ENCODE measurements around the gene KCNJ4.
"Not testable (repeated sequence)": the region's sequence is repeated elsewhere in the genome, so short reads cannot be mapped to it uniquely, and the experiment has no call there.

The KCNJ4 gene

DNA sequence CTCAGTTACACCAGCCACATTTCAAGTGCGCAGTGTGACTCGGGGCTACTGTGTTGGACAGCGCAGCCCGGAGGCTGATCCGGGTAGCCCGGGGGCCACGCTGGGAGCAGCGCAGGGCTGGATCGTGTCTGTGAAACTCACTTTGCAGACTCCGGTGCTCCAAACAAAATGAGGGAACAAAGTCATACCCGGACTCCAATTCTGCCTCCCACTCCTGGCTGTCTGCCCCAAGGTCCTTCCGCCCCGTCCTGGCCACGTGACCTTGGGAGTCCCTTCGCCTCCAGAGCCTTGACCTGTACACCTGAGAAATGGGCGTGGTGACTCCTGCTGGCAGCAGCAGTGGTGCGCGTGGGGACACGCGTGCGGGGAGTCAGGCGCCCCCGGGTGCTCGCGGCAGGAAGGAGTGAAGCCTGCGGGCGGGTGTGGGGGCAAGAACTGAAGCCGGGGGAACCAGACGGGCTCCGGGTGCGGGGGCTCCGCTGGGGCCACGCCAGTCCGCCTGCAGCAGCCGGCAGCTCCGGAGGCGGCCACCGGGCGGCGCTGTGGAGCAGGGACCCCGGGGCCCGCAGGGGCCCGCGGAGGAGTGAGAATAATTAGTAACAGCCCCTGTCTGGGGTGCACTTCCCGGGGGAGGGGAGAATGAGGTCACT is 42.4 kb downstream of the KCNJ4 start:
- no peak overlapping the region for H3K27ac ChIP-seq
- intact Hi-C loops (cut with DNase I; ENCODE audit: low total_unique reads) = no loop called here
- peak in 1 of 2 donors; percentile 58 for DNase-seq
- H3K36me3 ChIP-seq = no peaks in the 10 kb centered on the region
- H3K4me1 ChIP-seq = peaks cover 0 to 12% (median 11%) of the 10 kb centered on the region in 4 donors
- peaks cover 0 to 10% of the 10 kb centered on the region in 2 donors for H3K27me3 ChIP-seq
- TF ChIP-seq, protein P1, sequence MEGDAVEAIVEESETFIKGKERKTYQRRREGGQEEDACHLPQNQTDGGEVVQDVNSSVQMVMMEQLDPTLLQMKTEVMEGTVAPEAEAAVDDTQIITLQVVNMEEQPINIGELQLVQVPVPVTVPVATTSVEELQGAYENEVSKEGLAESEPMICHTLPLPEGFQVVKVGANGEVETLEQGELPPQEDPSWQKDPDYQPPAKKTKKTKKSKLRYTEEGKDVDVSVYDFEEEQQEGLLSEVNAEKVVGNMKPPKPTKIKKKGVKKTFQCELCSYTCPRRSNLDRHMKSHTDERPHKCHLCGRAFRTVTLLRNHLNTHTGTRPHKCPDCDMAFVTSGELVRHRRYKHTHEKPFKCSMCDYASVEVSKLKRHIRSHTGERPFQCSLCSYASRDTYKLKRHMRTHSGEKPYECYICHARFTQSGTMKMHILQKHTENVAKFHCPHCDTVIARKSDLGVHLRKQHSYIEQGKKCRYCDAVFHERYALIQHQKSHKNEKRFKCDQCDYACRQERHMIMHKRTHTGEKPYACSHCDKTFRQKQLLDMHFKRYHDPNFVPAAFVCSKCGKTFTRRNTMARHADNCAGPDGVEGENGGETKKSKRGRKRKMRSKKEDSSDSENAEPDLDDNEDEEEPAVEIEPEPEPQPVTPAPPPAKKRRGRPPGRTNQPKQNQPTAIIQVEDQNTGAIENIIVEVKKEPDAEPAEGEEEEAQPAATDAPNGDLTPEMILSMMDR (IDR thresholded peaks at IDR 0.05) = peak; percentile 56 to 70
- peak overlapping the region in 1 of 2 donors; percentile 29 for H3K4me3 ChIP-seq
- H3K9me3 ChIP-seq = no peaks in the 10 kb centered on the region

DNA sequence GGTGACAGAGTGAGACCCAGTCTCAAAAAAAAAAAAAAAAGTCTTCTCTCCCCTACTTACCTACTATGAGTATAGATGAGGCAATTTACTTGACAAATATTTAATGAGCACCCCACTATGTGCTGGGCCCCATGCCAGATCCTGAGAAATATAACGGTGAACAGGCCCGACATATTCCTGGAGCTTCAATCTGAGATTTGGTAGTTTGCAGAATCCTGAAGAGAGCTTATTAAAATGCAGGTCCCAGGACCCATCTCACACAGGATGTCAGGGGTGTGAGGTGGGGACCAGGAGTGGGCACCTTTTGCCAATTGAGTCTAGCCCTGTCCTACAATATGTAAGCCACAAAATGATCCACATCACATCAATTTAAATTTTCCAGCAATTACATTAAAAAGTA is 44.0 kb downstream of the KCNJ4 start:
- intact Hi-C loops (cut with DNase I; ENCODE audit: low total_unique reads) = no loop called here
- TF ChIP-seq, protein P1 (IDR thresholded peaks at IDR 0.05) = no peak
- Histone ChIP-seq H3K36me3 (no peaks in the 10 kb centered on the region), H3K27me3 (peaks cover 0 to 10% of the 10 kb centered on the region in 2 donors), H3K27ac (no peak overlapping the region), H3K4me3 (no peak overlapping the region), H3K4me1 (peaks cover 0 to 12% (median 11%) of the 10 kb centered on the region in 4 donors), H3K9me3 (no peaks in the 10 kb centered on the region)
- peak in 1 of 2 donors; percentile 24 for DNase-seq

DNA sequence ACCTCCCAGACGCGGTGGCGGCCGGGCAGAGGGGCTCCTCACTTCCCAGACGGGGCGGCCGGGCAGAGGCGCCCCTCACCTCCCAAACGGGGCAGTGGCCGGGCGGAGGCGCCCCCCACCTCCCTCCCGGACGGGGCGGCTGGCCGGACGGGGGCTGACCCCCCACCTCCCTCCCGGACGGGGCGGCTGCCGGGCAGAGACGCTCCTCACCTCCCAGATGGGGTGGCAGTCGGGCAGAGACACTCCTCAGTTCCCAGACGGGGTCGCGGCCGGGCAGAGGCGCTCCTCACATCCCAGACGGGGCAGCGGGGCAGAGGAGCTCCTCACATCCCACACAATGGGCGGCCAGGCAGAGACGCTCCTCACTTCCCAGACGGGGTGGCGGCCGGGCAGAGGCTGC is 45.1 kb downstream of the KCNJ4 start:
- H3K36me3 ChIP-seq; H3K9me3 ChIP-seq; H3K4me3 ChIP-seq; intact Hi-C loops (cut with DNase I; ENCODE audit: low total_unique reads); H3K27ac ChIP-seq: not testable (repeated sequence)
- Histone ChIP-seq H3K4me1 (peaks cover 0 to 12% (median 11%) of the 10 kb centered on the region in 4 donors), H3K27me3 (peaks cover 0 to 10% of the 10 kb centered on the region in 2 donors)
- DNase-seq = peak in 1 of 2 donors; percentile 45

GRCh38 chr22:38406617-38407016 is 48.4 kb downstream of the KCNJ4 start:
- Histone ChIP-seq H3K4me3 (no peak overlapping the region), H3K27me3 (peaks cover 0 to 22% of the 10 kb centered on the region in 2 donors)
- no peak for DNase-seq

GRCh38 chr22:38404419-38404818 is 50.6 kb downstream of the KCNJ4 start:
- H3K9me3 ChIP-seq = no peaks in the 10 kb centered on the region

More at GRCh38 chr22:38406617-38407016, 48.4 kb downstream of the KCNJ4 start:
- TF ChIP-seq, protein P1 (IDR thresholded peaks at IDR 0.05) = no peak
- no peaks in the 10 kb centered on the region for H3K4me1 ChIP-seq
- intact Hi-C loops (cut with DNase I; ENCODE audit: low total_unique reads) = no loop called here
- H3K27ac ChIP-seq = no peak overlapping the region
- no peaks in the 10 kb centered on the region for H3K36me3 ChIP-seq
- no peaks in the 10 kb centered on the region for H3K9me3 ChIP-seq

GRCh38 chr22:38403812-38404211 is 51.2 kb downstream of the KCNJ4 start:
- no peak overlapping the region for H3K27ac ChIP-seq
- peaks cover 0 to 8% (median 3%) of the 10 kb centered on the region in 4 donors for H3K4me1 ChIP-seq
- intact Hi-C loops (cut with DNase I; ENCODE audit: low total_unique reads) = no loop called here
- no peaks in the 10 kb centered on the region for H3K9me3 ChIP-seq
- TF ChIP-seq, protein P1 (IDR thresholded peaks at IDR 0.05) = no peak
- no peaks in the 10 kb centered on the region for H3K36me3 ChIP-seq
- peaks cover 0 to 29% of the 10 kb centered on the region in 2 donors for H3K27me3 ChIP-seq
- peak in 1 of 2 donors; percentile 35 for DNase-seq
- H3K4me3 ChIP-seq = no peak overlapping the region

More at GRCh38 chr22:38404419-38404818, 50.6 kb downstream of the KCNJ4 start:
- no peak overlapping the region for H3K27ac ChIP-seq
- no peaks in the 10 kb centered on the region for H3K36me3 ChIP-seq
- TF ChIP-seq, protein P1 (IDR thresholded peaks at IDR 0.05) = no peak
- intact Hi-C loops (cut with DNase I; ENCODE audit: low total_unique reads) = no loop called here
- peaks cover 0 to 29% of the 10 kb centered on the region in 2 donors for H3K27me3 ChIP-seq
- peaks cover 0 to 3% (median under 1%) of the 10 kb centered on the region in 4 donors for H3K4me1 ChIP-seq
- no peak for DNase-seq
- H3K4me3 ChIP-seq = no peak overlapping the region
